GM23248 (cell line): ENCODE results near the gene ARID5B.

Source experiments
- EZH2 ChIP-seq: fragments of 200-600 bp; sonication (generic); IDR thresholded peaks from 2 replicates; pipeline ENCODE4 v1.6.1; 2018; ENCODE audit warnings: antibody characterized with exemption, mild to moderate bottlenecking; ENCODE audit not compliant: insufficient read depth, poor library complexity, severe bottlenecking
- EZH2phosphoT487 ChIP-seq: fragments of 200-600 bp; sonication (generic); IDR thresholded peaks from 2 replicates; pipeline ENCODE4 v1.6.1; 2018; ENCODE audit warnings: antibody characterized with exemption, moderate library complexity, mild to moderate bottlenecking, low read depth; ENCODE audit not compliant: insufficient read depth

- no peak for TF ChIP-seq EZH2phosphoT487
- TF ChIP-seq EZH2, result no peak
Observed at GRCh38 chr10:61896854-61897661, 4.4 kb upstream of the ARID5B start.
